NCI-H2171 treated with DMSO at 0.1 percent for 48 hours (cell line): Measurements from ENCODE around the gene MZT2A.
"Not testable (repeated sequence)": the region's sequence is repeated elsewhere in the genome, so short reads cannot be mapped to it uniquely, and the experiment has no call there.

ENCODE experiments used
- DNase-seq: peaks from one replicate; lab custom pipeline; 2025; lab: John Stamatoyannopoulos, UW

Gene MZT2A

GRCh38 chr2:131491469-131491836, 744 bp downstream of the MZT2A start:
- peak; percentile 32 for DNase-seq

DNA sequence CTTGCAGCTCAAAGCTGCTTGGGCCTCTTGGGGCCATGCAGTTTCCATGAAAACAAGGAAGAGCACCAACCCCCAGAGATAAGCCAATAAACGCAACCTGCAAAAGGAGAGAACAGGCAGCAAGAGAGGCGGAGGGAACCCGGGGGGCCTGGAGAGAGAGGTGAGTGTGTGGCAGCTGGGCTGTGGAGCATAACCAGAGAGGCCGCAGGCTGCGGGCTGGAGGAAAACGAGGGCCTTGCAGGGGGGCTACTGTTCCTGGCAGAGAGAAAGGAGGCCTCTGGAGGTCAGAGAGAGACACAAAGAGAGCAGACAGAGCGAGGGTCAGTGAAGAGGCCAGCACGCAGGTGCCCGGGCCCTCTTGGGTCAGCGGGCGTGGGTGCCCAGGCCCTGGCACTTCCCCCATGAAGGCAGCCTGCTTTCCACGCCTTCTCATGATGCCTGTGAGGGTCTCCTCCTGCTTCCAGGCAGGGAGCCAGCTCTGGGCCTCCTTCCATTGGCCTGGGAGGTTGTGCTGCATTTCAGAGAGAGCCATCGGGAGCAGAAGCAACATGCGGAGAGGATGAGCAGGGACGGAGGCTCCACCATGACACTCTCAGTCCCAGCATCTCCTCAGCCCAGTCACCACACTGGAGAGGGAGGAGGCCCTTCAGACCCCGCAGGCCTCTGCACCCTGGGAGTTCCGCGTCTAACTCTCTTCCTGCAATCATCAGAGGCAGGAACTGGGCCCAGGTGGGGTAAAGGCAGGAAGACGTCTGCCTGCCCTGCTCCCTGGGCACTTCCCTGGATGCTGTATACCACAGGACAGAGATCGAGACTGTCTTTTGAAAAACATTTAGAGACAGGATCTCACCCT, 1.4 kb downstream of the MZT2A start:
- DNase-seq: peak; percentile 43

- peak; percentile 90 for DNase-seq
Measured at GRCh38 chr2:131488306-131489205, 3.6 kb downstream of the MZT2A start.

- DNase-seq: peak; percentile 10
Measured at GRCh38 chr2:131486201-131486902, 5.8 kb downstream of the MZT2A start.

- not testable (repeated sequence) for DNase-seq
Measured at GRCh38 chr2:131484906-131485460, 7.2 kb downstream of the MZT2A start.

DNA sequence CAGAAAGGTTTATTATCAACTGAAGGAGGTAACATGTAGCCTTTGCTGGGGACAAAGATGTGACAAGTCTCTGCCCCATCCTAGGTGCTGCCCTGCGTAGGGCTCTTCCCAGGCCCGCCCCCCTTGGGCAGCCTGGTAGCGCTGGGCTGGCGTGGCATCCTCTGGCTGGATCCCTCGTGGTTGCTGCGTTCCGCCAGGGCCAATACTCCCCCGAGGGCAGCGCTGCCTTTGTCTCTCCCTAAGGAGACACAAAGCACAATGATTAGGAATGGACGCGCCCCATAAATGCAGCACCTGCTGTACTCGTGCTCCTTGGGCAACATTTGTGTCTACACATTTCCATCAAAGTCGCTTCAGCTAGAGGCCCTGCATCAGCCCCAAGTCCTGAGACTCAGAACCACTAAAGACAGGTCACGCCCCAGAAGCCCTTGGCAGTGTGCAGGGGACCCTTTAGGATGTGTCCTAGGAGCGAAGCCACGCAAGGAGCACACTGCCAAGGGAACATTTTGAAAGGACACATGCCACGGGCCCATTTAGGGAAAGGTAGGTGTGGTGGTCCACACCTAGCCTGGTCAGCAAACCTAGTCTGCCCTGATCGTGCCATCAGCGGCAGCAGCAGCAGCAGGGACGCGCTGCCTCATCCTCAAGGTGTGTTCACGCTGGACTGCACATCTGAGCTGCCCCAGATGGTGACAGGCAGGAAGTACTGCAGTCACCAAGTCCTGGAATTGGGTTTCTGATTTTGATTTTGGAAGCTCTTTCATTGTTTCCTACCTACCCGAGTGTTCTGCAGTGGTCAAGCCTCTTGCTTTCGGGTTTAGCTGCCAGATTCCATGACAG, 8.0 kb downstream of the MZT2A start:
- DNase-seq: not testable (repeated sequence)

DNA sequence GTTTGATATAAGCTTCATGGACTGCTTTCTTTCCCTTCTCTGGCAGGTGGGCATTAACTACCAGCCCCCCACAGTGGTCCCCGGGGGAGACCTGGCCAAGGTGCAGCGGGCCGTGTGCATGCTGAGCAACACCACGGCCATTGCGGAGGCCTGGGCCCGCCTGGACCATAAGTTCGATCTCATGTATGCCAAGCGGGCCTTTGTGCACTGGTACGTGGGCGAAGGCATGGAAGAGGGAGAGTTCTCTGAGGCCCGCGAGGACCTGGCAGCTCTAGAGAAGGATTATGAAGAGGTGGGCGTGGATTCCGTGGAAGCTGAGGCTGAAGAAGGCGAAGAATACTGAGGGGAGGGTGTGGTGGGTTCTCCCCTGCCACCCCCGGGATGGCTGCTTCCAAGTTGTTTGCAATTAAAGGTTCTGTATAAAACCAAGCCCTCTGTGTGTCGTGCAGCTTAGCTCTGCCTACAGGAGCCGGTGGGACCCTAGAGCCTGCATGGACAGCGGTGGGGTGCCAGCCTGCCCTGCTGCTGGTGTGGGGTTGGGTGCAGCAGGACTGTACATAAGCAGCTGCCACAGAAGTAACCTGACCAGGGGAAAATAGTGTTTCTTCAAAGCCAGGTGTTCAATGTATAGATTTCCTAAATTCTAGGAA, 9.6 kb downstream of the MZT2A start:
- not testable (repeated sequence) for DNase-seq

GRCh38 chr2:131480351-131480750, 11.8 kb downstream of the MZT2A start:
- DNase-seq: not testable (repeated sequence)

GRCh38 chr2:131478850-131479461, 13.2 kb downstream of the MZT2A start:
- DNase-seq: not testable (repeated sequence)

- DNase-seq: not testable (repeated sequence)
Measured at GRCh38 chr2:131478074-131478849, 13.9 kb downstream of the MZT2A start.

- DNase-seq: not testable (repeated sequence)
Measured at GRCh38 chr2:131477227-131477626, 15.0 kb downstream of the MZT2A start.

DNA sequence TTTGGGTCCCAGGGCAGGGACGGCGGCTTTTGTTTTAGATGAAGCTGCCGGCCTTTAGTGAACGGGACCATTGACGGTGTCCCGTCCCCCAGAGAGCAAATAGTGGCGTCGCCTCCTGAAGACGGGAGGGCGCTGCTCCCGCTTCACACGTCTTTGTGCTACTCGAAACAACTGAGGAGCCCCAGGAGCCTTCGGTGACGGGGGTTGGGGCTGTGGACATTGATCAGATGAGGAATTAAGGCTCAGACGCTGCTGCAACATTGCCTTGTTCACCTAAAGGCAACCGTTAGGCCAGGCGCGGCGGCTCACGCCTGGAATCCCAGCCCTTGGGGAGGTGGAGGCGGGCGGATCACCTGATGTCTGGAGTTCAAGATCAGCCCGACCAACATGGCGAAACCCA, 15.8 kb downstream of the MZT2A start:
- not testable (repeated sequence) for DNase-seq

GRCh38 chr2:131475831-131476230, 16.4 kb downstream of the MZT2A start, which contains the start of gene TUBA3D:
Gene TUBA3D, plus strand, starts transcription at chr2:131476119. Its CDS starts 81 bp downstream, at chr2:131476200.
- DNase-seq: no peak

DNA sequence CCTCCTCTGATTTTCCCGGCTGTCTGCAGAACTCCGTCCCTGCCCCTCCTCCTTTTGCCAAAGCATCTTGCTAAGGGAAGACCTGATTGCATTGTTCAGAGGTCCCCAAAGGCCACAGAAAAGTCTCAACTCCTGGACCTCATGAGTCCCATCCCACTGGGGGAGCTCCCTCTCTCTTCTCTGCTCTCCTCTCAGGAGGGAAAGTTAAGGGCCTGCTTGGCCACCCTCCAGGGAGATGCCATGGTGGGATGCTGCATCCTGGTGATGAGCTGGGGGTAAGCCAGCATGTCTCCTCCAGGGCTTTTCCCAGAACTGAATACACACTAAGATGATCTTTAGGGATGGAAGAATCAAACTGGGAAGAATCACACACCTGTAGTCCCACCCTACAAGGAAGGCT, 18.9 kb downstream of the MZT2A start:
- DNase-seq: not testable (repeated sequence)

- not testable (repeated sequence) for DNase-seq
Measured at GRCh38 chr2:131471624-131472023, 20.6 kb downstream of the MZT2A start.

GRCh38 chr2:131470944-131471343, 21.3 kb downstream of the MZT2A start:
- not testable (repeated sequence) for DNase-seq

- not testable (repeated sequence) for DNase-seq
Measured at GRCh38 chr2:131467722-131468121, 24.5 kb downstream of the MZT2A start.

DNA sequence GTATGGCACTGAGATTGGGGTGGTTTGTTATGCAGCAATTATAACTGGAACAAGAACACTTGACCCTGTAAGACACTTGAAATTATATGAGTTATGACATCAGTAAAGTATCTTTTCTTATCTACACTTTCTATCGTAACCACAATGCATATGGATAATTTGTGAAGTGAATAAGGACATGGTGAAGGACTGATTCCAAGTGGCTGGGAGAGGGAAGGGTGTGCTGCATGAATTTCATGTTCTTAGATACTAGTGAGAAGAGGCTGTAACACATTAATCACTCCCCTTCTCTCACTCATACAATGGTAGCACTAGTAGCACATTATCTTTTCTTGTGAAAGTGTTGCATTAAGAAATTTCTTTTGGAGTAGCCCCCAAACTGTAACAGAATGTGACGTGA, 37.3 kb downstream of the MZT2A start:
- DNase-seq: not testable (repeated sequence)
